OCI-LY1 (cell line): ENCODE measurements around the gene CHPF.

Experiments
- CTCF ChIP-seq: fragments of 200-600 bp; sonication (generic), shearing (Covaris generic); IDR thresholded peaks from 2 replicates; pipeline ENCODE4 v1.5.1; 2017; ENCODE audit warnings: mild to moderate bottlenecking, antibody characterized with exemption, low read length, moderate library complexity, mixed read lengths
- EZH2 ChIP-seq: fragments of 200-600 bp; sonication (generic), shearing (Covaris generic); IDR thresholded peaks from 2 replicates; pipeline ENCODE4 v1.8.0; 2017; ENCODE audit warnings: borderline replicate concordance, mixed run types, mild to moderate bottlenecking, antibody characterized with exemption, low read length, moderate library complexity, mixed read lengths

GRCh38 chr2:219508971-219509779 lies 34.4 kb downstream of the CHPF start:
- TF ChIP-seq CTCF (no peak), EZH2 (no peak)
